Measurements from ENCODE around the gene LRP6. TPM values are rescaled to one million over a fixed set of nuclear protein-coding genes. Genes with fewer than 3 reads are reported as not detected.

The LRP6 gene
- total and polyA plus RNA-seq, 4 donors: 5.4 to 57.0 (median 25.5) TPM

DNA sequence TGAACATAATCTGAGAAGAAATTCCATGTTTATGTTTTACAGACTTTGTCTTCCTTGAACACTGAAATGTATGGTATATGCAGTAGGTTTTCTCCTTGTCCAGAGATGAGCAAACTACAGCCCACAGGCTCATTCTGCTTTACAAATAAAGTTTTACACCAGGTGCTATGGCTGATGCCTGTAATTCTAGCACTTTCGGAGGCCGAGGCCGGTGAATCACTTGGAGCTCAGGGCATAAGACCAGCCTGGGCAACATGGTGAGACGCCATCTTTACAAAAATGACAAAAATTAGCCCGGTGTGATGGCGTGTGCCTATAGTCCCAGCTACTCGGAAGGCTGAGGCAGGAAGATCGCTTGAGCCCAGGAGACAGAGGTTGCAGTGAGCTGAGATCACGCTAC is 64.7 kb downstream of the LRP6 start:
- Histone ChIP-seq H3K36me3 (ENCODE audit: control insufficient read depth in 1 of 2, insufficient read depth in 2 of 2, low read length in 1 of 2) (no peaks in the 10 kb centered on the region), H3K4me3 (ENCODE audit: low read length in 2 of 2) (no peak overlapping the region), H3K4me1 (ENCODE audit: control insufficient read depth in 1 of 2, insufficient read depth in 2 of 2, low read length in 2 of 2) (peaks cover 0 to 3% of the 10 kb centered on the region in 2 donors), H3K27ac (ENCODE audit: low read depth in 1 of 2, low read length in 2 of 2) (no peak overlapping the region), H3K27me3 (ENCODE audit: control insufficient read depth in 1 of 2, insufficient read depth in 2 of 2, low read length in 1 of 2) (no peaks in the 10 kb centered on the region), H3K9me3 (ENCODE audit: control insufficient read depth, low read length) (no peaks in the 10 kb centered on the region)
- ATAC-seq (ENCODE audit: low FRiP score) (no peak), DNase-seq (no peak)
- 92 to 98% methylated on average over 9 of the region's 9 CpGs for WGBS, 2 donors
- intact Hi-C loops (cut with DNase I): no loop called here

GRCh38 chr12:12201274-12201758 is 65.5 kb downstream of the LRP6 start:
- DNase-seq: no peak

DNA sequence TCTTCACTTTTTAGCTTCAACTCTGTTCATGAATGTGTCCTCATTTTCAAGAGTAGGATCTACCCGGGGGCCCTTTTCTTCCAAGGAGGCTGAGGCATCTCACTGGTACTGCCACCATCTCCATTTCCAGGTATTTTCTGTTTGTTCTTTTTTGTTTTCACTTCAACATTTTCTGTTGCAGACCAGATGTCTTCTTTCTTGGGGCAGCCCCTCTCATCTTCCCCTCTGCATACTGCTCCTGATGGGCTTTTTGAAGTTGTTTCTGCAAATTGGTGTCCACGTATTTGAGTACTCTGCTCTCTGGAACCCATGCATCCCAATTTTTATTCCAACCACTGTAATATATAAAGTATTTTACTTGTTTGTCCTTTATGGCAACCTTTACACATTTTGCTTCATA is 66.5 kb downstream of the LRP6 start:
- Histone ChIP-seq H3K27me3 (ENCODE audit: control insufficient read depth in 1 of 2, insufficient read depth in 2 of 2, low read length in 1 of 2) (no peaks in the 10 kb centered on the region), H3K36me3 (ENCODE audit: control insufficient read depth in 1 of 2, insufficient read depth in 2 of 2, low read length in 1 of 2) (no peaks in the 10 kb centered on the region), H3K4me1 (ENCODE audit: control insufficient read depth in 1 of 2, insufficient read depth in 2 of 2, low read length in 2 of 2) (peaks cover 0 to 3% of the 10 kb centered on the region in 2 donors), H3K9me3 (ENCODE audit: control insufficient read depth, low read length) (no peaks in the 10 kb centered on the region), H3K27ac (ENCODE audit: low read depth in 1 of 2, low read length in 2 of 2) (no peak overlapping the region), H3K4me3 (ENCODE audit: low read length in 2 of 2) (no peak overlapping the region)
- 94 to 96% methylated on average over 2 of the region's 2 CpGs for WGBS, 2 donors
- DNase-seq (no peak), ATAC-seq (ENCODE audit: low FRiP score) (no peak)
- intact Hi-C loops (cut with DNase I): no loop called here

More at GRCh38 chr12:12201274-12201758, 65.5 kb downstream of the LRP6 start:
- intact Hi-C loops (cut with DNase I): no loop called here
- ATAC-seq (ENCODE audit: low FRiP score): no peak
- Histone ChIP-seq H3K9me3 (ENCODE audit: control insufficient read depth, low read length) (no peaks in the 10 kb centered on the region), H3K27ac (ENCODE audit: low read depth in 1 of 2, low read length in 2 of 2) (no peak overlapping the region), H3K4me1 (ENCODE audit: control insufficient read depth in 1 of 2, insufficient read depth in 2 of 2, low read length in 2 of 2) (peaks cover 0 to 3% of the 10 kb centered on the region in 2 donors), H3K27me3 (ENCODE audit: control insufficient read depth in 1 of 2, insufficient read depth in 2 of 2, low read length in 1 of 2) (no peaks in the 10 kb centered on the region), H3K36me3 (ENCODE audit: control insufficient read depth in 1 of 2, insufficient read depth in 2 of 2, low read length in 1 of 2) (no peaks in the 10 kb centered on the region), H3K4me3 (ENCODE audit: low read length in 2 of 2) (no peak overlapping the region)
- WGBS, 2 donors: 39 to 41% methylated on average over 3 of the region's 3 CpGs

GRCh38 chr12:12198124-12198523 is 68.7 kb downstream of the LRP6 start:
- Histone ChIP-seq H3K4me3 (ENCODE audit: low read length in 2 of 2) (no peak overlapping the region), H3K9me3 (ENCODE audit: control insufficient read depth, low read length) (no peaks in the 10 kb centered on the region), H3K27ac (ENCODE audit: low read depth in 1 of 2, low read length in 2 of 2) (no peak overlapping the region), H3K36me3 (ENCODE audit: control insufficient read depth in 1 of 2, insufficient read depth in 2 of 2, low read length in 1 of 2) (no peaks in the 10 kb centered on the region), H3K4me1 (ENCODE audit: control insufficient read depth in 1 of 2, insufficient read depth in 2 of 2, low read length in 2 of 2) (peaks cover 0 to 3% of the 10 kb centered on the region in 2 donors), H3K27me3 (ENCODE audit: control insufficient read depth in 1 of 2, insufficient read depth in 2 of 2, low read length in 1 of 2) (no peaks in the 10 kb centered on the region)
- ATAC-seq (ENCODE audit: low FRiP score): no peak
- no peak for DNase-seq
- 96 to 100% methylated on average over 1 of the region's 1 CpG for WGBS, 2 donors
- intact Hi-C loops (cut with DNase I): no loop called here

- no peaks in the 10 kb centered on the region for H3K27me3 ChIP-seq (ENCODE audit: control insufficient read depth in 1 of 2, insufficient read depth in 2 of 2, low read length in 1 of 2)
- no peaks in the 10 kb centered on the region for H3K36me3 ChIP-seq (ENCODE audit: control insufficient read depth in 1 of 2, insufficient read depth in 2 of 2, low read length in 1 of 2)
- WGBS, 2 donors: 50% methylated on average over 1 of the region's 1 CpG
- no peak for DNase-seq
- H3K9me3 ChIP-seq (ENCODE audit: control insufficient read depth, low read length): no peaks in the 10 kb centered on the region
- ATAC-seq (ENCODE audit: low FRiP score): no peak
- no peak overlapping the region for H3K4me3 ChIP-seq (ENCODE audit: low read length in 2 of 2)
- intact Hi-C loops (cut with DNase I): no loop called here
- no peak overlapping the region for H3K27ac ChIP-seq (ENCODE audit: low read depth in 1 of 2, low read length in 2 of 2)
- H3K4me1 ChIP-seq (ENCODE audit: control insufficient read depth in 1 of 2, insufficient read depth in 2 of 2, low read length in 2 of 2): peaks cover 0 to 3% of the 10 kb centered on the region in 2 donors
Observed at GRCh38 chr12:12197128-12197527, 69.7 kb downstream of the LRP6 start.

DNA sequence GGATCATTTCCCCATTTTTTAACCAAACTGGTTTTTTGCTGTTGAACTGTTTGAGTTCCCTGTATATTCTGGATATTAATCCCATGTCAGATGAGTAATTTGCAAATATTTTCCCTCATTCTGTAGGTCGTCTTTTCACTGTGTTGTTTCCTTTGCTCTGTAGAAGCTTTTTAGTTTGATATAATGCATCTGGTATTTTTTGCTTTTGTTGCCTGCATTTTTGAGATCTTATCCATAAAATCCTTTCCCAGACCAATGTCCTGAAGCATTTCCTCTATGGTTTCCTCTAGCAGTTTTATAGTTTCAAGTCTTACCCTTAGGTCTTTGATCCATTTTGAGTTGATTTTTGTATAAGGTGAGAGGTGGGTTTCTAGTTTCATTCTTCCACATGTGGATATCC is 71.3 kb downstream of the LRP6 start:
- Histone ChIP-seq H3K27ac (ENCODE audit: low read depth in 1 of 2, low read length in 2 of 2) (no peak overlapping the region), H3K4me1 (ENCODE audit: control insufficient read depth in 1 of 2, insufficient read depth in 2 of 2, low read length in 2 of 2) (no peaks in the 10 kb centered on the region), H3K27me3 (ENCODE audit: control insufficient read depth in 1 of 2, insufficient read depth in 2 of 2, low read length in 1 of 2) (no peaks in the 10 kb centered on the region), H3K9me3 (ENCODE audit: control insufficient read depth, low read length) (no peaks in the 10 kb centered on the region), H3K4me3 (ENCODE audit: low read length in 2 of 2) (no peak overlapping the region), H3K36me3 (ENCODE audit: control insufficient read depth in 1 of 2, insufficient read depth in 2 of 2, low read length in 1 of 2) (peaks cover 0 to 1% of the 10 kb centered on the region in 2 donors)
- DNase-seq: no peak
- no peak for ATAC-seq (ENCODE audit: low FRiP score)
- WGBS, 2 donors: 55 to 67% methylated on average over 1 of the region's 1 CpG
- intact Hi-C loops (cut with DNase I): no loop called here

- no peaks in the 10 kb centered on the region for H3K9me3 ChIP-seq (ENCODE audit: control insufficient read depth, low read length)
- DNase-seq: no peak
- no peaks in the 10 kb centered on the region for H3K27me3 ChIP-seq (ENCODE audit: control insufficient read depth in 1 of 2, insufficient read depth in 2 of 2, low read length in 1 of 2)
- no peak overlapping the region for H3K27ac ChIP-seq (ENCODE audit: low read depth in 1 of 2, low read length in 2 of 2)
- H3K36me3 ChIP-seq (ENCODE audit: control insufficient read depth in 1 of 2, insufficient read depth in 2 of 2, low read length in 1 of 2): peaks cover 0 to 1% of the 10 kb centered on the region in 2 donors
- intact Hi-C loops (cut with DNase I): no loop called here
- WGBS, 2 donors: 95 to 96% methylated on average over 3 of the region's 3 CpGs
- H3K4me3 ChIP-seq (ENCODE audit: low read length in 2 of 2): no peak overlapping the region
- ATAC-seq (ENCODE audit: low FRiP score): no peak
- no peaks in the 10 kb centered on the region for H3K4me1 ChIP-seq (ENCODE audit: control insufficient read depth in 1 of 2, insufficient read depth in 2 of 2, low read length in 2 of 2)
Observed at GRCh38 chr12:12195081-12195480, 71.8 kb downstream of the LRP6 start.

DNA sequence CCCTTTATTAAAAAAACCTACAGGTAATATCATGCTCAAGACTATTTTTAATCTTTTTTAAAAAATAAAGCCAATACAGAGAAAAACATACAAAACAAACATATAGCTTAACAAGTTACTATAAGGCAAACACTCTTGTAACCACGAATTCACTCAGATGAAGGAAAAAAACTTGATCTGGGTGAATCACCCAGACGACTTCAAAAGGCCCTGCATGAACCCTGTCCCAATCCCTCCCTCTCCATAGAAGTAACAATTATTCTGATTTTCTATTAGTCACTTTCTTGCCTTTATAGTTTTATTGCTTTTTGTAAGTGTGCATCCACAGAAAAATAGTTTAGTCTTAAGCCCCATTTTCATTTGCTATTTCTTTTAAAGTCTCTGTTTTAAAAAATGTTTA is 72.6 kb downstream of the LRP6 start:
- intact Hi-C loops (cut with DNase I): no loop called here
- H3K4me1 ChIP-seq (ENCODE audit: control insufficient read depth in 1 of 2, insufficient read depth in 2 of 2, low read length in 2 of 2): no peaks in the 10 kb centered on the region
- no peak overlapping the region for H3K27ac ChIP-seq (ENCODE audit: low read depth in 1 of 2, low read length in 2 of 2)
- peaks cover 0 to 1% of the 10 kb centered on the region in 2 donors for H3K36me3 ChIP-seq (ENCODE audit: control insufficient read depth in 1 of 2, insufficient read depth in 2 of 2, low read length in 1 of 2)
- H3K9me3 ChIP-seq (ENCODE audit: control insufficient read depth, low read length): no peaks in the 10 kb centered on the region
- no peak overlapping the region for H3K4me3 ChIP-seq (ENCODE audit: low read length in 2 of 2)
- WGBS, 2 donors: 85% methylated on average over 2 of the region's 2 CpGs
- H3K27me3 ChIP-seq (ENCODE audit: control insufficient read depth in 1 of 2, insufficient read depth in 2 of 2, low read length in 1 of 2): no peaks in the 10 kb centered on the region
- no peak for ATAC-seq (ENCODE audit: low FRiP score)
- no peak for DNase-seq

DNA sequence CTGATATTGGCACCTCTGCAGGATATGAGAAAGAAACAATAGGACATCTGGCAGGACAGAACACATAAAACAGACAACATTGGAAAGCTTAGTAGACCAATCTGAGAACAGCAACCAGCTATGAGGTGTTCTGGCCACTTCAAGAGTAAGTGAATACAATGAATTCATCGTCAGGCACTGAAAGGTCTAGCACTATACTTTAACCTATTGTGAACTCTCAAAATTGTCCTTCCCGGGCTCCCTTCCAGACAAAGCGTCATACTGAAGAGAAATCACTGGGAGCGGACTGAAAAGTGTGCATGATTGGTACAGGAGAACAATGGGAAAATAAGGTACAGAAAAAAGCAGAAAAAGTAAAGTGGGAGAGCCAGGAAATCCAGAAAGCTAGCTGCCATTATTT is 75.8 kb downstream of the LRP6 start:
- DNase-seq (no peak), ATAC-seq (ENCODE audit: low FRiP score) (no peak)
- Histone ChIP-seq H3K9me3 (ENCODE audit: control insufficient read depth, low read length) (no peaks in the 10 kb centered on the region), H3K36me3 (ENCODE audit: control insufficient read depth in 1 of 2, insufficient read depth in 2 of 2, low read length in 1 of 2) (peaks cover 0 to 1% of the 10 kb centered on the region in 2 donors), H3K4me3 (ENCODE audit: low read length in 2 of 2) (no peak overlapping the region), H3K27me3 (ENCODE audit: control insufficient read depth in 1 of 2, insufficient read depth in 2 of 2, low read length in 1 of 2) (no peaks in the 10 kb centered on the region), H3K4me1 (ENCODE audit: control insufficient read depth in 1 of 2, insufficient read depth in 2 of 2, low read length in 2 of 2) (no peaks in the 10 kb centered on the region), H3K27ac (ENCODE audit: low read depth in 1 of 2, low read length in 2 of 2) (no peak overlapping the region)
- intact Hi-C loops (cut with DNase I): no loop called here
- WGBS, 2 donors: 83 to 89% methylated on average over 4 of the region's 4 CpGs
